RCC 7860 (cell line): ENCODE measurements around the gene PAM.

Experiments used
- DNase-seq: peaks from one replicate; pipeline ENCODE4 v3.0.0-alpha.2; 2015; ENCODE audit warnings: low spot score
- FAIRE-seq: peaks from 2 replicates; lab custom pipeline; 2012; peaks lifted over from hg19 to GRCh38; lab: Jason Lieb, UNC

PAM gene

DNA sequence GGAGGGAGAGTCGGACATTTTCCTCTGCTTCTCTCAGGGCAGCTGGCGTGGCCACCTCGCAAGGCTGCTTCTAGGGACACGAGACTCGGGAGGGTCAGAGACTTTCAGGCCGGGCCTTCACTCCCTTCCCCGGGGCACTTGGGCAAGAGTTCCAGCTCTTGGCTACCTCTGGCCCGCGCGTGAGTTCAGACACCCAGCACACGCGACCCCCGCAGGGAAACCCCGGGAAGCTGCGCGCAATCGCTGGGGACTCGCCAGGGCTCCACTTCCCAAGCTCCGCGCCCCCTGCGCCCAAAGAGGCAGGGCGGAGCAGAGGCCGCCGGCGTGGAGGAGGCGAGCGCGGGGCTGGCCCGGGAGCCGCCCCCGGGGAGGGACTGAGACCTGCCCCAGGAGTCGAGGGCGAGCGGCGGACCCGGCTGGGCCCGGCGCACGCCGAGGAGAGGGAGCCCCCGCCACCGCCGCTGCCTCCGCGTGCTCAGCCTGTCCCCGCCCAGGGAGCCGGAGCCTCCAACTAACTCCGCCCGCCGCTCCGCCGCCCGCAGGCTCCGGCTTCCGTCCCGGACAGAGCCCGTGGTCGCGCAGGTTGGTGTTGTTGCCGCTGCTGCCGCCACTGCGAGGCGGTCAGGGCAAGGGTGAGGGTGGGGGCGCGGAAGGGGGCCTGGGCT, at the start of gene PAM:
TSS of gene PAM (plus strand) at position 539 of the 665 bp plus-strand sequence. CDS start 110,891 bp downstream, outside the sequence.
- FAIRE-seq = no peak
- DNase-seq = peak; percentile 67

DNA sequence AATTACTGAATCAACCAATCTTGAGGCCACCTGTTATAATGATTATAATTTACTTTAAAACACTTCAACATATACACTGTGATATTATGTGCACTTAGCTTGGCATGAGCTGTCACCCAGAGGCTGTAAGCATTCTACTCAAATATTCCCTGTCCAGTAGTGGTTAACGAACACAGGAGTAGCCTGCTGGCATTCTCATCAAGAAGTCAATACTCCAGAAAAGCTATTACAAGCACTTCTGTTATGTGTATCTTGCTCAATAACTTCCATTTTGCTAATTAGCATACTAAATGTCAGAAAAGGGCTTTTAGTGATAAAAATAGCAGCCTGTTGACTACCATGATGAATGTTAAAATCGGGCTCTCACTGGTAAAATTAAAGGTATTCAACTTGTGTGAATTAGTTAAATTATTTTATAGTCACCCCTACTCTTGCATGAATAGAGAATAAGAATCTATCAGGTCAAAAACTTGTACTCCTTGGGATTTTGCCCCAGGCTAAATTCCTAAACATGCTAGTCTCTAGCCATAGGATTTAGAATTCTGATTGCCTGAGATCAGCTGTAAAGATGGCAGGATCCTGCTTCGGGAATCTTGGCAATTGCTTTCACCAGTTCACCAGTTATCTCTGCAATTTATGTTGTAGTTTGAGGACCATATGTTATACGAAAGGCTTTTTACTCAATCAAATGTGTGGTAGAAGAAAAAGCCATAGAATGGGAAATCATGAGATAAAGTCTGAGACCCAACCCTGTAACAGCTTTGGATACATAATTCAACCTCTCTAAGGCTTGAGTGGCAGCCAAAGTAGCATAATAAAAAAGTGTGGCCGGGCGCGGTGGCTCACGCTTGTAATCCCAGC, 43.4 kb upstream of the PAM start:
- FAIRE-seq (no peak), DNase-seq (no peak)

DNA sequence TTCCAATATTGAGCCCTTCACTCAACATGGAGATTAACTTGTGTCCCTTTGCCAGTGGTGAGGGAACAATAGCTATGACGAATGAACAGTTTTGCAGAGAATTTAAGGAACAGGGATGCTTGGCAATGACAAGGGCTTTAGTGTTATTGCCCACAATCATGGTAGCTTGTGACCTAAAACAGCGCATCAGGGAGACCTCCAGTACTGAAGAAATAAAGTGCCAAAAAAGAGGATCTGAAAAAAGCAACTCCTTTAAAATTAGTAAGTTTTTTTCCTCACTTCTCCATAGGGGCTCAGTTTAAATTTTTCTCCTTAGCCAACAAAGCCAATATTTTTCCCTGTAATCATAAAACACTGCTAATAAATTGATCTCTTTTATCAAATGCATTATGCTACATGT, 41.8 kb upstream of the PAM start:
- FAIRE-seq (no peak), DNase-seq (no peak)

DNA sequence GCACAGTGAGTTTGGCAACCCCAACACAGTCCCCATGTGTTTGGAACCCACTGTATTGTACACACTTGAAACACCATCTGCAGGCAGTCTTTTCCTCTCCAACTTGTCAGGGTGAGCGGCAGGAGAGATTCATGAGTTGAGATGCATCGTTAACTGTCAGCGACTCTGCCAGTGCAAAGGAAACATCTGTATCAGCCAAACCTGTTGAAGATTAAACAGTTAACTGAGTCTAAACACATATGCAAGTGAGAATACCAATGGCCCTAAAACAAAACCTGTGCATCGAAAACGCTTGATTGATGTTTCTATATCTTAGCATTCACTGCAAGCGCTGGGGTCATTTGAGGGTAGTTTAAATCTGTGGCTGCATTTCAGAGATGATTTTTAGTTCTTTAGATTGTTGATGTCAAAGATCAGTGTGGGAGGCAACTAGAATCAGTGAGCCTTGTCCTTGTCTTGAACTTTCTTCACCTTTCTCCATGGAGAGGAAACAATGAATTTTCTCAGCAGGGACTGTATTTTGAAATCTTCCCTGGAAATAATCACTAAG, 41.3 kb upstream of the PAM start:
- DNase-seq = peak; percentile 65
- peak; percentile 92 for FAIRE-seq

DNA sequence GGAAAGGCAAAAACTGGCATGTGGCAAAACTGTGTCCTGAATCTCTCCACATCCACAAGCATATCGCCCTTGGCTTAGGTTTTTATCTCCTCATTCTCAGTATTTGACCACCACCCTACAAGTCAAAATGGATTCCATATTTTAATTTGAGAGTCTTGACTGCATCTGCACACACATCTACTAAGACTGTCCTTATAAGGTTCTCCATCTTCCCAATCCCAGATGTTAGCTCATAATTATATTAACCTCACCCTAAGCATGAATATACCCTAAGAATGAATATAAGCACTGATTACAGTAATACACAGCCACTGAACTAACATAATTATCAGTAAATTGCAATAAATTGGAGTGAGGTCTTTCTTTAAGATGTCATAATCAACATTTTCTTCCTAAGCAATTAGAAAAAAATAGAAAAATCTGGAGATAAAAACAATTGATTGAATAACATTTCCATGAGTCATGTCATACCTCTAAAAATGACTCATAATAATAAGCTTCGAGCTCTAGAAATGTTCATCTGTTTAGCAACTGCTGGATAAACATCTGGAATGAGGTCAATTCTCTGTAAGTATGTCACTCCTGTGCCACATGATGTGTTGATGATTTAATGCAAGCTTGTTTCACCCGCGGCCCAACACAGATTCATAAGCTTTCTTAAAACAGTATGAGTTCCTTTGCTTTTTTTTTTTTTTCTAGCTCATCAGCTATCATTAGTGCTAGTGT, 39.9 kb upstream of the PAM start:
- peak; percentile 48 for DNase-seq
- peak; percentile 58 for FAIRE-seq

DNA sequence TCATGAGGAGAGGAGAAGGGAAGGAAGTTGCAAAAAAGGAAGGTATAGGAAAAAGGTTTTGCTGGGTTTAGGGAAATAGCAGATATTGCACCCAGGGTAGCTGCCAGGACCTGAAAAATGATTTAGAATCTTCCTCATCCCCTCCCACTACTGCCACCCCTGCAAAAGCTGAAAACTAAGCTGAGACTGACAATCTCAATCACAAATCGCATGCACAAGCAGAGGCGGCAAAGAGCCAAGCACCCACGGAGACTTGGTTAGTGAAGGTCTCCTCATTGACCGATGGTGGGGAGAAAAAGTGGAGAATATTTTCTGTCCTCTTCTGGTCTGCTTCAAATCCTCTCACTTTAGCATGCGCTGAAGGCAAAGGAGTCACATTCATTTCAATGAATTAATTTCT, 39.1 kb upstream of the PAM start:
- DNase-seq (no peak), FAIRE-seq (no peak)

DNA sequence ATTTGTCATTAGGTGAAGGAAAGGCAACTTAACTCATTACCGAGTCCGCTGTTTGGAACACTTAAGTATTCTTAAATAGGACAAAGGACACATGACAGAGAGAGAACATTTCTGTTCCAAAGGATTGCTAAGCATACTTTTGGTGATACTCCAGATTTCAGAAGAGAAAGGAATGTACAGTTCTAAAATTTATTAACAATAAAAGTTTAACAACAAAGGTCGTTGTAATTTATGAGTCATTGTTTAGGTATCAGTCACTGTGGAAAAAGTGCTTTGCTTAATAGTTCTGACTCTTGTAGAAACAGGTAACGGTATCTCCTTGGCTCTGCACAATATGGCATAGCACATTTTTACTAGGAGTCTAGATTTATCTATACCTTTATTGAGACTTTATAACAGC, 36.3 kb upstream of the PAM start:
- DNase-seq (peak; percentile 8), FAIRE-seq (no peak)

DNA sequence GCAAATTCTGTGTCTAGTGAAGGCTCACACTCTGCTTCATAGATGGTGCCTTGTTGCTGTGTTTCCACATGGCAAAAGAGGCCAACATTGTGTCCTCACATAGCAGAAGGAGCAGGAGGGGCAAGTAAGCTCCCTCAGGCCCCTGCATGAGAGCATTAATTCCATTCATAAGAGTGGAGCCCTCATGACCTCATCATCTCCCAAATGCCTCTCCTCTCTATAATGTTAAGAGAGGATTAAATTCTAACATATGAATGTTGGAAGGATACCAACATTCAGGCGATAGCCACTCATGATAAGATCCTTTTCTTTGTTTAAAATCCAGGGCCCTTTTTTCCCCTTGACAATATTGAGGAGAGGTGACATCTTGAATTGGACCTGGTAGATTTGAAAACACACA, 35.2 kb upstream of the PAM start:
- DNase-seq = no peak
- no peak for FAIRE-seq

DNA sequence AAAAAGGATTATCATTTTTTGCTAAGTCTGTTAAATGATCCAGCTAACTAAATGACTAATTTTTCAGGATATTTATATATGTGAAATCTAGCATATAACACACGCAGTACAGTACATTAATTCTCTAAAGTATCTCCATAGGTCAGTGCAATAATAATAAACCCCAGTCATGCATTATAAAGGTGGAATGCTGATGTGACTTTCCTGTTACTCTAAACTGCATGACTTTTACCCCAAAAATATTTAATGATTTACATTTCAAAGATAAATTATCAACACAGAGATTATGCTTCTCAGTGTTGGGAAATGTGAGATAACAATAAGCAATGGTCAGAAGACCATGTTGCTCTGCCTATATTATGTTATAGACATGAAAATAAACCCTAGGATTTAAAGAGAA, 34.1 kb upstream of the PAM start:
- DNase-seq (no peak), FAIRE-seq (peak; percentile 48)

DNA sequence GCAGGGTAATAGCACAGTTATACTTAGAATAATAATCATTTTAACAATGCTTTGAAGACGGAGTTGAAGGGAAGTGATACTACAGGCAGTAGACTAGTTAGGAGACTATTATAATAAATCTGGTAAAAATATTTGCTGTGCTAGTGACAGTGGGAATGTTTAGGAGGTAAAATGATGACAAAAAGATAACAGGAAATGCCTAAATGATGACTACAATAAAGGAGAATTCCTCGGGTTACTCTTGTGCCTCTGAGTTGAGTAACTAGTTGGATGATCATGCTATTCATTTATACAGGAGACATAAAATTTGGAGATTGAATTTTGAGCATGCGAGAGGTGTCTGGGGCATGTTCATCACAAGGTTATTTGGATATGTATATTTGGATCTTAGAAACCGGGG, 32.2 kb upstream of the PAM start:
- peak; percentile 70 for DNase-seq
- FAIRE-seq = peak; percentile 76

DNA sequence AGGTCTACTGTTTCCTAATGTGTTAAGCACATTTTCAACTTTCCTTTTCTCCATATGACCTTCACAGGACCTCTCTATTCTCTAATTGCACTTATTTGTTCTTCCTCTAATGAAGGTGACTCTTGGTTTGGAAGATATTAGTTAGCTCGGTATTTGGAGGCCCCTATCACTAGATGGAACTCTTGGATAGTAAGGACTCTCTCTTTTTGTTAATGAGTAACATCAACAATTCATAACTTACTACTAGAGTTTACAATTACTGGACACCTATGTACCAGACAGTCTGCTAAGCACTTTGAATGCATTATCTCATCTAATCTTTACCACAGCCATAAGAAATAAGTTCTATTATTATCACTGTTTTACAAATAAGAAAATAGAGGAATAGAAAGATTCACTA, 23.4 kb upstream of the PAM start:
- DNase-seq (no peak), FAIRE-seq (peak; percentile 29)

DNA sequence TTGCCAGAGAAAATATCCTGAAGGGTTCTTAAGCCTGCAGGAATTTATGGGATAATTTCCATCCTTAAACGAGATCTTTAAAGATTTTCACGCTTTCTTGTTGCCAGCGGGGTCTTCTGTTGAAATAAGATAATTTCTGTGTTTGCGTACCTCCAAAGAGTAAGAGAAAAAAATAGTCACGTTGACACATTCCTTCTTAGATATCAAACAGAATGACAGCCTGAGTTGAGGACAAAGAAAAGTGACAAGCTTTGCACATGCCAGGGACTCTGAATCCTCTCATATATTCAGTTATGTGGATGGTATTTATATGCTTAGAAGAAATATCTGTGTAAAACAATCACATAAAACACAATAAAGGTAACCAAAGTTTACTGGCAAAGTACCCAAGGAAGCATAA, 21.6 kb upstream of the PAM start:
- no peak for DNase-seq
- no peak for FAIRE-seq

DNA sequence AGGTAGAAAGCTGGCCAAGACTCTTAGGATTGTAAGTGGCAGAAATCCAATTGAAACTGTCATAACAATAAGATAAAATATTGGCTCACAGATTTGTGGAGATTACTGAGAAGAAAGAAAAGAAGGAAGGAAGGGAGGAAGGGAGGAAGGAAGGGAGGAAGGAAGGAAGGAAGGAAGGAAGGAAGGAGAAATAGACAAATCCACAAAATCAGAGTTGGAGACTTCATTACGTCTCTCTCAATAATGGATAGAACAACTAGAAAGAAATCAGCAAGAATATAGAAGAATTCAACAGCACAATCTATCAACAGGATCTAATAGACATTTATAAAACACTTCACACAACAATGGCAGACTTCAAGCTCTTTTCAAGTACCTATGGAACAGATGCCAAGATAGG, 17.9 kb upstream of the PAM start:
- DNase-seq = no peak
- no peak for FAIRE-seq

DNA sequence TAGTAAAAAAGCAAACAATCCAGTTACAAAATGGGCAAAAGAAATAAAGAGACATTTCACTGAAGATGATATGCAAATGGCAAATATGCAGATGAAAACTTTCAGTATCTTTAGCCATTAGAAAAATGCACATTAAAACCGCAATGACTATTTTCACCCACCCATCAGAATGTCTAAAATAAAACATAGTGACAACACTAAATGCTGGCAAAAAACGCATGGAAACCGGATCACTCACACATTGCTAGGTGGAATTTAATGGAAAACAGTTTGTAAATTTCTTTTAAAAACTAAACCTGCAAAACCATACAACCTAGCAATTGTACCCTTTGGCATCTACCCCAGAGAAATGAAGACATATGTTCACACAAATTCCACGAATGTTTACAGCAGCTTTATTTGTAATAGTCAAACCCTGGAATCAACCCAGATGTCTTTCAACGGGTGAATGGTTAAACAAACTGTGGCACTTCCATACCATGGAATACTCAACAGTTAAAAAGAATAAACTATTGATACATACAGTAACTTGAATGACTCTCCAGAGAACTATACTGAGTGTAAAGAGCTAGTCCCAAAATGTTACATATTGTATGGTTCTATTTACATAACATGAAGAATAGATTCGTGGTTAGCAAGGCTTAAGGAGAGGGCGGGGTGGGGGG, 17.2 kb upstream of the PAM start:
- no peak for FAIRE-seq
- DNase-seq = no peak

DNA sequence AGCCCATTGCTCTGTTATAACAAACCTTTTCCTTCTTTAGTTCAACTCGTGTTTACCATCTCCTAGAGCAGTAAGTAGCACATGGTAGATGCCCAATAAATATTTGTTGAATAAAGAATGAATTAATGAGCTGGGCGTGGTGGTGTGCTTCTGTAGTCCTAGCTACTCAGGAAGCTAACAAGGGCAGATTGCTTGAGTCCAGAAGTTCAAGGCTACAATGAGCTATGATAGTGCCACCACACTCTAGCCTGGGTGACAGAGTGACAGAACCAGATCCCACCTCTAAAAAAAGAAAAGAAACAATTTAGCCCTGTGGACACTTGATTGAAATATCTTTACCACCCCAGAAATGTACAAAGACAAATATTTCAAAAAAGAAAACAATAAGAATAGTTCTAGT, 14.6 kb upstream of the PAM start:
- no peak for FAIRE-seq

DNA sequence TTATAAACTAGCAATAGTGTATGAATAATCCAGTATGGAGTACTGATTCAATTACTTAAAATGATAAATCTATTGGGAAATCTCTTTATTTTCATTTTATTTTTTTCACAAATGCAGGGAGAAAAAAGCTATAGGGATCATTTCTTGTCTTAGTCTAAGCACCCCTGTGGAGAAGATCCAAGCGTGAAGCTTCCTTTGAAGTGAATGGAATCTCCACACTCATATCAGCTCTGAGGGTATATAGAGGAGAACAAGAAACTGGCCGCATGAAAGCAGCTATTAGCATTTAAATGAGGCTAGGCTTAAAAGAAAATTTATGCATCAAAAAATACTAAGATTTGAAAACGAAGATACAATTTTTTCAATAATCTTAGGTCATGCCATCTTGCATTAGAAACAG, 12.9 kb upstream of the PAM start:
- FAIRE-seq (no peak), DNase-seq (no peak)

More for the DNA sequence above, 14.6 kb upstream of the PAM start:
- no peak for DNase-seq

DNA sequence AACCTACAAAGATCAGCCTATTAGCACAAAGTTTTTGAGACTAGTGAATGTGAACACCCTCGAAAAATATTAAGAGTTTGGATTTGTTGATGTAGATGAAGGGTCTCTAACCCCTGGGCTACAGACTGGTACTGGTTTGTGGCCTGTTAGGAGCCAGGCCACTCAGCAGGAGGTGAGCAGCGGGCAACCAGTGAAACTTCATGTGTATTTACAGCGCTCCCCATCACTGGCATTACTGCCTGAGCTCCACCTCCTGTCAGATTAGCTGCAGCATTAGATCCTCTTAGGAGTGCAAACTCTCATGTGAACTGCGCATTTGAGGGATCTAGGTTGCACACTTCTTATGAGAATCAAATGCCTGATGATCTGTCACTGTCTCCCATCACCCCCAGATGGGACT, 11.2 kb upstream of the PAM start:
- FAIRE-seq (no peak), DNase-seq (no peak)

DNA sequence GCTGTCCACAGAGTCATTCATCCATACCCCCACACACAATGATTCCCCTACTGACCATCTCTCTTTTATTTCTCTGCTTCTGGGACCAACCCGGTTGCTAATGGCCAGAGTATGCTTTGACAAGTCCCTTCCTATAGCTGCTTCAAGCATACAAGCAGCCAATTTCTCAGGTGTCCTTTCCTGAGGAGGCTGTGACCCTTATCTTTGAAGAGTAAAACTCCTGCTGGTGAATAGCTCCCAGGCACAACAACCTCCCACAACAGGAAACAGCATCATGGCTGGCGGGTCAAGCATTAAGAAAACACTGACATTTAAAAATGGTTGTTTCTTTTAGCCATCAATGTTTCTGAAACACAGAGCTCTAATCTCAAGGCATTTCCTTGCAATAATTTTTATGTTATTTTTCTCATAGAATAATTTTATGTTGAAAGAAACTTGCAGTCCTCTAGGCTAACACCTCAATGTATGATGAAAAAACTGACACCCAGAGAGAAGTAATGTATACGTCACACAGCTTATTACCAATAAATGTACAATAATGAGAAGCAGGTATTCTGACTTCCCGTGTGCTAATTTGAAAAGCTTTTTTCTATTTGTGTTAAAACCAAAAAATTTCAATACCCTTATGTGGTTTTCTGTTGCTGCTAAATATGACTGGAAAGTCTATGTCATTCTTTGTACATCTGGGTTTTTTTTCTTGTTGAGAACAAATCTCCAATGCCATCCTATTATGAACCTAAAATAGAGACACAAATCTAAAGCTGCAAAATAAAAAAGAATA, 7.5 kb upstream of the PAM start:
- no peak for DNase-seq
- FAIRE-seq = no peak

DNA sequence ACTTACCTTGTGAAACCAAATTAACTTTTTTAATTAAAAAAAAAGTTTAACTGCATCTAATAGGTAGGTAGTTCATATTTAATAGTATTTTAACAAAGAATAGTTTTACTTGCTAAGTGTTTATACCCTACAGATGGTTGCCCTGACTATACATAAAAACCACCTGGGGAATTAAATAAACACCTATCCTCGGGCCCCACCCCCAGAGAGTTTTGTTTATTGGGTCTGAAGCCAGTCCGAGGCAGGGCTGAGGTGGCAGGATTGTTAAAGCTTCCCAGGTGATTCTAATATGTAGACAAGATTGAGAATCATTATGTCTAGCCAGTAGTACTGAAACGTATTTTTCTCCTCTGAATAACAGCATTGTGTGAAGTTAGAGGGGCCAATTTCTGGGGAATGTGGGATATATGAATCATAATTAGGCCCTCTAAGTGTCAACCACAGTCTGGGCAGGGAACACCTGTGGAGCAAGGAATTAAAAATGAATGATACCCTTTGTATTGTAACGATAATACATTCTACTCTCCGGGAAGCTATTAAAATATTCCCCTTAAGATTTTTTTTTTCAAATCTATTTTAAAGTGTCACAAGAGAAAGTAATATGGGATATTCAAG, 5.6 kb upstream of the PAM start:
- FAIRE-seq (no peak), DNase-seq (no peak)
